ENCODE data around the gene CISD3.

DNA sequence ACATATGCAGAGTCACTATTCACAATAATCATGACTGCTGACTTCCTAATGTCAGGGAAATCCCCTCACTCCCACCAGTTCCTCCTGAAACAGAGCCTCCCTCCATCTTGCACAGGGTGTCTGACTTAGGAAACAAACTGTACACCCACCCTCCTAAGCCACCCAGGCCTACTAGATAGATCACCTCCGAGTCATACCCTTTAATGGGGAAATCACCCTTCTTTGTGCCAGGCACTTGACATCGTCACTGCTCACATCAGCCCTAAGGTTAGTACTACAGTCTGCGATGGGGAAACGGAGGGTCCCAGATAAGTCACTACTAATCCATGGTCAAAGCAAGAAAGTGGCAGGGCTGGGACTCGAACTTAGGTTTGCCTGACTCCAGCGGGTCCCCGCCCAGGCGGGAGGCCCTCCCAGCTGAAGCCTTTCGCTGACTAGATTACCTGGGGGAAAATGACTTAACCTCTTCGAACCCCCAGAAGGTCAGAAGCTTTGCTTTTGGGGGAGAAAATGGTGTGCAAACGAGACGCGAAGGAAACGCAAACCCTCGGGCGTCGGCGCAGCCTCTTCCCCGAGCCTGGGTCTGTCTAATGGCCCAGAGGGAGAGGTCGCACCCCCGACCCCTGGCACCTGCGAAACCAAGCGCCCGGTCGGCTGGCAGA, 28.5 kb upstream of the CISD3 start:
- no peak for TF ChIP-seq GATA3 (IDR thresholded peaks at IDR 0.05; ENCODE audit: low read depth, low read length)
- no peak for TF ChIP-seq GATA2 (IDR thresholded peaks at IDR 0.05; ENCODE audit: low read depth, low read length)
